Dermis microvascular lymphatic vessel endothelial cell (primary cell): Measurements from ENCODE around the gene FRMD4A. TPM values are rescaled to one million over a fixed set of nuclear protein-coding genes. Genes with fewer than 3 reads are reported as not detected.

Experiments
- DNase-seq, 2 donors: peaks; one replicate each; pipeline versions ENCODE4 v3.0.0 to v3.0.0-alpha.2; 2010; ENCODE audit warnings: low read depth in 2 of 2
- total RNA-seq: library from RNA; depleted of rRNA; stranded (reverse); fragments of >200 nt; gene quantifications from 2 replicates; pipeline ENCODE4 v1.2.1, GENCODE V29; 2014

Gene FRMD4A
- total RNA-seq, 1 donor from 2014 or later = 16.3 TPM

GRCh38 chr10:14294347-14295059 is 36.2 kb downstream of the FRMD4A start:
- DNase-seq = no peak

DNA sequence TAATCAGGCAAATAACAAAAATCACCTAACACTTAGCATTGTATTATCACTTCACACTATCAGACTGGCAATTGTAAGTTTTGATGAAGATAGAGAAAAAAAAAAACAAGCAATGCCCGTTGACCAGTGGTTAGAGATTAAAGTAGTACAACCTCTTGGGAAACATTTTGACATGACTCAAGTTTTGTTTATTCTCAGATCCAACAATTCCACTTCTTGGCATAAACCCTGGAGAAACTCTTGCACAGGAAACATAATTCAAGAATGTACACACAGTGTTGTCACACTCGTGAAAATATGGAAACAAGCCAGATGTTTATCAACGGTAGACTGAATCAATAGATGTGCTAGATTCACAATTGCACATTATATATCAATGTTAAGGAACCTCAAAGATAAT is 37.2 kb downstream of the FRMD4A start:
- DNase-seq = peak in 1 of 2 donors; percentile 6

DNA sequence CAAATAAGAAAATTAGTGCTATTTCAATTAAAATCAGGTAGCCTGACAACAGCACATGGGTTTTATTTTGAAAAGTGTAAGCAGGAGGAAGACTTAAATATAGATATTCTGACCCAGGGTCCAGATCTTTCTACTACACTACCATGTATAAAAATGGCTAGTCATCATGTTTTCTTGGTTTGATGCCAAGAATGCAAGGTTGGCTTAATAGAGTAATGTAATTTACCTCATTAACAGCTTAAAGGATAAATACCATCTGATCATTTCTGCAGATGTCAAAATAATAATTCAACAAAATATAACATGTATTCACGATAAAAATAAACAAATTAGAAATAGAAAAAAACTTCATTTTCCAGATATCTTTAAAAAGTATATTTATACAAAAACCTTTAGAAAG is 39.4 kb downstream of the FRMD4A start:
- no peak for DNase-seq

DNA sequence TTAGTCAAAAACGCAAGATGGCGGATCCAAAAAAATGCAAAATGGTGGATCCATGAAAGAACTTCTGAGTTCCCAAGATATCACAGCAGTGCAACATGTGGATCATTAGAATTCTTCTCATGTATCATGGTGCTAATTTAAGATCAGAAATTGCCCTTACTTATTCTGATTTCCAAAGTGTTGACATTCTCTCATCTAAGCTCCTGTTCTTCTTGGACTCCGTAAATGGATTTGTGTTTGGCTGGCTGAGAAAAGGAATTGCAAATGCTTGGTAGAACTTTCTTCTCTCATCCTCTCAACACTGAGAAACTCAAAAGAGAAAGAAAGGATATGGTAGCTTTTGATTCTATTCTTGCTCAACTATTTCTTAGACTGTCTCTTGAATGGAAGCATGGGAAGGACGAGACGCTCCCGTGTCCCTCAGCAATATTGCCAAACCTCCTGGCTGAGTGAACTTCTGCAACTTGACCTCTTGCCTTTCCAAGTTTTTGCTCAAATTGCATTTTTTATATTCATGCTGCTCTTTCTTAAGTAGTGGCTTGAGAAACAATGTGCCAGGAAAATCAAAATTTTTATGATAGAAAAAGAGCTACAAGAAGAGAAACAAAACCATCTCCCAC is 44.7 kb downstream of the FRMD4A start:
- no peak for DNase-seq

DNA sequence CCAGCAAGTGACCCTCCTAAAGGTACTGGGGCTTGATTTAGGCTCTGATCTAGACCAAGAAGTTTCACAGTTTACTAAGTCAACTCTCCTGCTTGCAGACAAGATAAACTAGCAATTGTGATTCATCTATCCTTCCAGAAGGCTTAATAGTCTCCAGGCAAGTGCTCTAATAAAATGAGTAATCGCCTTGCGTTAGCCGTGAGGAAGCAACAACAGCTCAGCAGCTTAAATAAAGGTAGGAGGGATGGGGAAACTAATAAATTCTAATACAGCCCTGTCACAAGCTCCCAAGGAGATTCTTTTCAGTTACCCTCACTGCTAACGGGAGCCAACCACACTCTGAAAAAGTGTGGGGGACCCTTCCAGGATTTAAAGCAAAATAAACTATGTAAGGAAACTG is 48.4 kb downstream of the FRMD4A start:
- no peak for DNase-seq

- no peak for DNase-seq
These were observed 52.2 kb downstream of the FRMD4A start for GRCh38 chr10:14278533-14278932.

GRCh38 chr10:14276210-14276609 is 54.5 kb downstream of the FRMD4A start:
- DNase-seq = no peak

DNA sequence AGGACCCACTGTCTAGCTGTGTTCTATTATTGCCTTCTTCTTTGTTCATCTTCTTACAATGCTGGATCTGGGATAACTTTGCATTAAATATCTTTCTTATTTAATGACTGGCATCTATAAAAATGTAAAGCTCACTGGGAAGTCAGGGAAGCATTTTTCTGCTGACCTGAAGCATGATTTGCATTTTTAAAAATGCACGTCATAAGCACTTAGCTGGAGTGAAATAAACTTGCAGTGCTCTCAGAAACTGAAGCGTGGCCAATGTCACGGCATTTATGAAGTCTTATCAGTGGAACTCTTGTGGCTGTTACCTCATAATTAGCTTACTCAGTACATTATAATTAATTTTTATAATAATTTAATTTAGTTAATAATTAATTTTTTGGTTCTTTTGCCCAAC is 59.1 kb downstream of the FRMD4A start:
- DNase-seq = no peak

DNA sequence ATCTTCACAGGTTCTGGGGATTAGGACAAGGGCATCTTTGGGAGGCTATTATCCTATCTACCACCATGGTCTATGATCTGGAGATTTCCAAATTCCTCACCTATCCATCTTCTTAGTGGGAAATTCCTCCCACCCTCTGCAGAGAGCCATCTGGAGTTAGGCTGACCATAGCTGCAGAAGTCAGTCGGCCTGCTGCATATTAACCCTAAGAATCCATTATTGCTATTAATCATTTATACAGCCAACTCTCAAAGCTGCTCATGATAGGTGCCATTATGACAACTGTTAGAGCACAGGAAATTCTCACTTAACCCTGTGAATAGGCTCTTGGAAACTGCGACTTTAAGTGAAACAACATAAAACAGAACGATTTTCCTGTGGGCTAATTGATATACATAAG is 60.4 kb downstream of the FRMD4A start:
- no peak for DNase-seq

DNA sequence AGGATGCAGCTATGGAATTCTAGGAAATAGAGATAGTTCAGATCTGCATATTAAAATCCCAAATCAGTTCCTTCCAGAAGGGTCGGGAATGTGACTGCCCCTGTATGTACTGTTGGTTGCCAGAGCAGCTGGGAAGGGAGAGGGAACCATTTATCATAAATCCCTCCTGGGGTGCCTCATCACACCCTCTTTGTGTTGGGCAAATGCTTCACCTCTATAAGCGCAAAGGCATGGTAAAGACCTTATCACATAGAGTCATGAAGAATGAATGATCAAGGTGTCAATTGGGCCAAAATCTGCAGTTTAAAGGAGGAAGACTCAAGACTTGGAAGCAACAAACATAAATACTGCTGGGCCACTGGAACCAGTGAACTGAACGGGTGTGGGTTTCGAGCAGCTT is 65.0 kb downstream of the FRMD4A start:
- DNase-seq = no peak

DNA sequence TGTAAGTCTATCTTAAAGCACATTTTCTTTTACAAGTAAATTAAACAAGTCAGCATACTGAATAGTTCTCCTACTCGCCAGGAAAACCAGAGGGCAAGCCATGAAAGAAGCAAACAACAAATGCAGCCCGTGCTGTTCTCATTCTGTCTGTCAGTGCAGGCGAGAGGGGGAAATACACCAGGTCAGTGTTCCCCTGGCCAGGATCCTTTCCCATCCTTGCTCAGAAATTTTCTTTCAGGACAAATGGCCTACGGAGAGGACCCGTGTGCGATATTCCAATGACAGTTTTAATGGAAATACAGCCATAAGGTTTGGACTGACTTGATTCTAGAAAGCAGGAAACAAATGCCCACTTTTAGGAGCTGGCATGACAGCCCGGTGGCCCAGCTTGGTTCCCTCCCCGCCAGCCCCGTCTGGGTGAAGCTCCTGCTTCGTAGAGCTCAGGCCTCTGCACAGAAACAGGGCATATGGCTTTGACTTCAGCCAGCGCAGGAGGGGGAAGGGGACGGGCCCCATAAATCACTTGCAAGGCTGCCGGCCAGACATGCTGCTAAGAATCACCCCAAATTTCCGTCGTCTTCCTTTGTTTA is 67.8 kb downstream of the FRMD4A start:
- no peak for DNase-seq

- DNase-seq = no peak
These were observed 69.4 kb downstream of the FRMD4A start for GRCh38 chr10:14261336-14261735.

DNA sequence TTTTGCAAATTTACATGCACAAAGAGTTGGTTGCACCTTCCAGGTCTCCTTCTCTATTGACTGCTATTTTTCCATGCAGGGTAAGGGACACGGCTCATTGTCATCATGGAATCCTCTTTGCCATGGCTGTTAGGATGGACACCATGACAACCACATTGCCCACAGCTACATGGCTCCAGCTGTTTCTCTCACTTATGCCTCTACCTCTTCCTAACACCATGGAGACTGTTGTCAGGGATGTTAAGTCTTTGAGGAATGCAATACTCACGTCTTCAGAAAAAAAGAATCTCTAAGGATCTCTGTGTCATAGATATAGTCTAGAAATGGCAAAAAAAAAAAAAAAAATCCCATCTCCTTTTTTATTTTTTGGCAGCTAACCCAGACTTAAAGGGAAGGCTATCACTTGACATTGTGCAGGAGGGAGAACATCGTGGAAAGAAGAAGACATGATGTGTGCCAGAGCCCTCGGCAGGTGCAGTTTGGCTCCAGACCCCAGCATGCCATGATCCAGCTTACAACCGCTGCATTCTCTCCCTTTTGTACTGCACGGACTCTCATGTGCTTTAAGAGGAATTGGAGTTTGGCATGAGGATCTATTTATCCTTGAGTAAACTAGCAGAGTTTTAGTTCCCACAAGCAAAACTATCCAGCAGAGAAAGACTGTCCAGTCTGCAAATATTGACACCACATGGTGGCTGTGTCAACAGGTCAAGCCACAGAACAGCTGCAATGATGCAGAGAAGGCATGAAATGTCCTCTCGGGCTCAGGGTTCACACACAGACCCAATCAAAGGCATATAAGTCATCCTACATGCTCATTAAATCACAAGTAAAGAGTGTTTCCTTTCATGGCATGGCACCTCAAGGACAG is 70.8 kb downstream of the FRMD4A start:
- DNase-seq = no peak

- DNase-seq = no peak
These were observed 76.4 kb downstream of the FRMD4A start for GRCh38 chr10:14254368-14254767.

GRCh38 chr10:14253711-14254110 is 77.0 kb downstream of the FRMD4A start:
- DNase-seq = no peak

DNA sequence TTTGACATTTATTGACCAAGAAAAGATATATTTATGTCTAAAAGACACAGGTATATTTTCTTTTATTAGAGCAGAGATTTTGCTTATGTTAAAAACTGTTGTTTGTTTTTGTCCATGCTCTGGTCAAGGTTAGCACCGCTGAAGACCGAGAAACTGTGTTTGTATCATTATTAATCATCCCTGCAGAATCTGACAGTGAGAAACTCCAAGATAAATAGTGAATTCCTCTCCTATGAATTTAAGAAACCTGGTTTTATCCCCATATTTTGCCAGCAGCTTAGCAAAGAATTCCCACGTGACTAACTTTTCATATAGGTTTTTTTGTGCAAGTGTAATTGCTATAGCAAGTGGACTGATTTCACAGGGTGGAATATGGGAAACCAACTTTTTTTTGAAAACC is 77.6 kb downstream of the FRMD4A start:
- DNase-seq = no peak

GRCh38 chr10:14250496-14251076 is 80.1 kb downstream of the FRMD4A start:
- DNase-seq = no peak

GRCh38 chr10:14247377-14248116 is 83.2 kb downstream of the FRMD4A start:
- DNase-seq = no peak

GRCh38 chr10:14244801-14245211 is 85.9 kb downstream of the FRMD4A start:
- DNase-seq = peak in 1 of 2 donors; percentile 6

- no peak for DNase-seq
These were observed 86.6 kb downstream of the FRMD4A start for GRCh38 chr10:14244147-14244546.

DNA sequence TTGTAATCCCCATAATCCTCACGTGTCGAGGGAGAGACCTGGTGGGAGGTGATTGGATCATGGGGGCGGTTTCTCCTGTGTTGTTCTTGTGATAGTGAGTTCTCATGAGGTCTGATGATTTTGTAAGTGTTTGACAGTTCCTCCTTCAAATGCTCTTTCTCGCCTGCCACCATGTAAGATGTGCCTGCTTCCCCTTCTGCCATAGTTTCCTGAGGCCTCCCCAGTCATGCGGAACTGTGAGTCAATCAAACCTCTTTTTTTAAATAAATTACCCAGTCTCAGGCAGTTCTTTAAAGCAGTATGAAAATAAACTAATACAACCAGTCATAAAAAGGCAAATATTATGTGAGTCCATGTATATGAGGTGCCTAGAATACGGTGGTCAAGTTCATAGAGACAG is 87.5 kb downstream of the FRMD4A start:
- no peak for DNase-seq
